Karpas-422 (cell line): ENCODE data around the gene DNAJC24. TPM values are rescaled to one million over a fixed set of nuclear protein-coding genes. Genes with fewer than 3 reads are reported as not detected.
A peak's percentile ranks its signal among the peaks of the same experiment; 100 is the strongest.

Experiments used
- DNase-seq: peaks from one replicate; pipeline ENCODE4 v3.0.0-alpha.2; 2015
- H2AFZ ChIP-seq: fragments of 200-600 bp; sonication (generic); 2 replicates; pipeline ENCODE4 v1.6.1; 2014; ENCODE audit warnings: antibody characterized with exemption, low read length, mixed read lengths
- H3K27ac ChIP-seq: fragments of 200-600 bp; sonication (generic); 2 replicates; pipeline ENCODE4 v1.5.1; 2014; ENCODE audit warnings: mild to moderate bottlenecking, low read length, moderate library complexity
- H3K27me3 ChIP-seq: fragments of 200-600 bp; sonication (generic); 2 replicates; pipeline ENCODE4 v1.6.1; 2014; ENCODE audit warnings: low read length, mixed read lengths
- H3K36me3 ChIP-seq: fragments of 200-600 bp; sonication (generic); 2 replicates; pipeline ENCODE4 v1.6.1; 2014; ENCODE audit warnings: low read length, mixed read lengths; ENCODE audit not compliant: insufficient read depth
- H3K4me1 ChIP-seq: fragments of 200-600 bp; sonication (generic); 2 replicates; pipeline ENCODE4 v1.6.1; 2014; ENCODE audit warnings: mild to moderate bottlenecking, low read length, mixed read lengths
- H3K4me2 ChIP-seq: fragments of 200-600 bp; sonication (generic); 2 replicates; pipeline ENCODE4 v1.6.1; 2014; ENCODE audit warnings: low read length, low read depth, mild to moderate bottlenecking; ENCODE audit not compliant: poor library complexity, severe bottlenecking
- H3K4me3 ChIP-seq: fragments of 200-600 bp; sonication (generic); 2 replicates; pipeline ENCODE4 v1.5.1; 2014; ENCODE audit warnings: mild to moderate bottlenecking, antibody characterized with exemption, low read length, mixed read lengths
- H3K79me2 ChIP-seq: fragments of 200-600 bp; sonication (generic); 2 replicates; pipeline ENCODE4 v1.6.1; 2014; ENCODE audit warnings: mild to moderate bottlenecking, low read length, mixed read lengths
- H3K9ac ChIP-seq: fragments of 200-600 bp; sonication (generic); 2 replicates; pipeline ENCODE4 v1.6.0; 2014; ENCODE audit warnings: low read length
- H3K9me2 ChIP-seq: fragments of 200-600 bp; sonication (generic), shearing (Covaris generic); replicated peaks from 2 replicates; pipeline ENCODE4 v1.6.0; 2014; ENCODE audit warnings: mild to moderate bottlenecking, low read length, moderate library complexity; ENCODE audit not compliant: insufficient read depth
- H3K9me3 ChIP-seq: fragments of 300-700, 200-600 bp; sonication (generic); 2 replicates; pipeline ENCODE4 v1.6.1; 2014; ENCODE audit warnings: low read length, mixed read lengths
- H4K20me1 ChIP-seq: fragments of 200-600 bp; sonication (generic); 2 replicates; pipeline ENCODE4 v1.6.1; 2014; ENCODE audit warnings: mild to moderate bottlenecking, antibody characterized with exemption, low read length, low read depth; ENCODE audit not compliant: insufficient read depth
- total RNA-seq: library from RNA; depleted of rRNA; stranded (reverse); fragments of >200 nt; shearing (Covaris generic); gene quantifications from 2 replicates; pipeline ENCODE4 v1.2.3, GENCODE V29; 2014; ENCODE audit warnings: low replicate concordance

The DNAJC24 gene
- total RNA-seq, 1 experiment from 2014 or later = 50.6 TPM

DNA sequence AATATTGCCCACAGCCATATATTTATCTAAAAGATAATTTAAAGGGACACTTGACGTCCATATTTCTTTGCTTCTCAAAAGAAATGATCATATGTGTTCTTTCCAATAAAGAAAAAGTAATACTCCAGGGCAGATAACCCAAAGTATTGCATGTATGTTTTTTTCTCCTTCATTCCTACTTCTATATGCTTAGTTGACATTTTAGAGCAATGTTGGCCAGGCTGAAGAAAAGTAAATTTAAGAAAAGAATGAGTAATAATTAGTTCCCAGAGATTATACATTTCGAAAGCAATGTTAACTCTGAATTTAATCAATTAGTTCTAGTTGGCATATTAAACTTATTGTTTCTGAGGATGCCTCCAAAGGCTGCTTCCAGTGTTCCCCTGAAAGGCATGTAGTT lies 48.2 kb downstream of the DNAJC24 start:
- H3K9ac ChIP-seq = no peak overlapping the region
- DNase-seq = no peak
- H3K4me2 ChIP-seq = no peak overlapping the region
- peaks cover 2% of the 10 kb centered on the region for H3K79me2 ChIP-seq
- no peak overlapping the region for H3K27ac ChIP-seq
- H3K9me2 ChIP-seq = no peaks in the 10 kb centered on the region
- H3K36me3 ChIP-seq = no peaks in the 10 kb centered on the region
- H3K4me1 ChIP-seq = peaks cover 16% of the 10 kb centered on the region
- no peak overlapping the region for H2AFZ ChIP-seq
- H3K27me3 ChIP-seq = no peaks in the 10 kb centered on the region
- H4K20me1 ChIP-seq = no peaks in the 10 kb centered on the region
- H3K4me3 ChIP-seq = no peak overlapping the region
- no peaks in the 10 kb centered on the region for H3K9me3 ChIP-seq

DNA sequence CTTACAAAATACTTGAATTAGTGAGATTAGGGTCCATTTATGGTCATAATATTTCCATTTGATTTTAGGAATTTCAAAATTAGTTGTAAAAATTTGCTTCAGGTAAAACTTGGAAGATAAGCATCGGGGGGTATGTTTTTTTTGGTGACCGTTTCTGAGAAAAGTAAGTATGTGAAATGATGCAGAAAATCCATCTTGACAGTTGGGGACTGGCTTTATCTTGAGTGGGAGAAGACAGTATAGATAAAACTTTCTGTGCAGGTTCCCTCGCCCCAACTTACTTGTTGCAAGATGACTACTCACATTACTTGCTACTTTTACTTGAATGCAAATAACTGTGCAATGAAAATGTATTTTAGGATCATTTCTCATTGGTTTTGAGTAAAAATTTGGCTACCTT lies 49.5 kb downstream of the DNAJC24 start:
- Histone ChIP-seq H3K36me3 (no peaks in the 10 kb centered on the region), H4K20me1 (no peaks in the 10 kb centered on the region), H3K4me3 (no peak overlapping the region), H3K9ac (no peak overlapping the region), H3K27me3 (no peaks in the 10 kb centered on the region), H3K9me2 (no peaks in the 10 kb centered on the region), H2AFZ (no peak overlapping the region), H3K4me2 (peak overlapping the region; percentile 50), H3K4me1 (peaks cover 16% of the 10 kb centered on the region), H3K79me2 (no peaks in the 10 kb centered on the region; the same call in 1 of the 2 replicates), H3K9me3 (no peaks in the 10 kb centered on the region), H3K27ac (peak overlapping the region; percentile 25; the same call in 1 of the 2 replicates)
- DNase-seq = no peak

DNA sequence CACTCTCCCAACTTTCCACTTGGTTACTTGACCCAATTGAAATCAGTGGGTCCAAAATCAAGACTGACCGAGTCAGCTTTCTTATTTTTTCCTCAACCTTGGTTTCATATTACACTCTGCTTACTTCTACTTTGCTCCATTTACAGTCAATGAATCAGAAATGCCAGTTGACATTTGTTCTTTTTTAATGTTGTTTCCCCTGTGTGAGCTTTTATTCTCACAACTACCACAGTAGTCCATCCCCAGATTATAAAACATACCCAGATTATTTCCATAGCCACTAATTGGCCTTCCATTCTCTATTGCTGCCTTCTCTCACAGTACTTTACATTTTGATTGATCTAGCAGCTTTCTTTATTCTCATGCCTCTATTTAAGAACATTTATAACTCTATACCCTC lies 50.0 kb downstream of the DNAJC24 start:
- Histone ChIP-seq H3K4me1 (peaks cover 16% of the 10 kb centered on the region), H3K4me2 (peak overlapping the region; percentile 50), H4K20me1 (no peaks in the 10 kb centered on the region), H3K27ac (peak overlapping the region; percentile 5; the same call in 1 of the 2 replicates), H3K27me3 (no peaks in the 10 kb centered on the region), H2AFZ (no peak overlapping the region; the same call in 1 of the 2 replicates), H3K9me2 (no peaks in the 10 kb centered on the region), H3K4me3 (no peak overlapping the region), H3K79me2 (no peaks in the 10 kb centered on the region; the same call in 1 of the 2 replicates), H3K9me3 (no peaks in the 10 kb centered on the region), H3K9ac (no peak overlapping the region), H3K36me3 (no peaks in the 10 kb centered on the region)
- no peak for DNase-seq

DNA sequence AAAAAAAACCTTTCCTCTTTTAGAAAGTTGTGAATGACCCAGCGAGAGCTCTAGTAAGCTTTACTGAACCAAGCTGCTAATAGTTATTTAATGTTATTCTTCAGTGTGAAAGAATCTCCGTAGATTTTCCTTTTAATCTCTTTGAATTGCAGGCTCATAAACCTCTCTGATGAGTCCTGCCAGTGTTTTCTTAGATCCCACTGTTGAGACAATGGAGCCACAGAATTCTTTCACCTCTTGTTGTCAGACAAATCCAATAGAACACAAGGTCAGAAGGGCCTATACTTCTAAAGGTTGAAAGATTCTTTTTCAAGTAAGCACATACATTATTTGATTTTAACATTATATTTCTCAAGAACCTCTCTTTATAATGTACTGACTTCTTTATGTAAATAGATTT lies 52.2 kb downstream of the DNAJC24 start:
- H4K20me1 ChIP-seq = no peaks in the 10 kb centered on the region
- H3K4me2 ChIP-seq = no peak overlapping the region
- no peak overlapping the region for H3K4me3 ChIP-seq
- peaks cover 16% of the 10 kb centered on the region for H3K4me1 ChIP-seq
- no peak for DNase-seq
- H2AFZ ChIP-seq = no peak overlapping the region
- H3K27ac ChIP-seq = no peak overlapping the region
- H3K36me3 ChIP-seq = no peaks in the 10 kb centered on the region
- no peaks in the 10 kb centered on the region for H3K79me2 ChIP-seq
- H3K9me3 ChIP-seq = no peaks in the 10 kb centered on the region
- no peak overlapping the region for H3K9ac ChIP-seq
- H3K9me2 ChIP-seq = no peaks in the 10 kb centered on the region
- H3K27me3 ChIP-seq = no peaks in the 10 kb centered on the region

DNA sequence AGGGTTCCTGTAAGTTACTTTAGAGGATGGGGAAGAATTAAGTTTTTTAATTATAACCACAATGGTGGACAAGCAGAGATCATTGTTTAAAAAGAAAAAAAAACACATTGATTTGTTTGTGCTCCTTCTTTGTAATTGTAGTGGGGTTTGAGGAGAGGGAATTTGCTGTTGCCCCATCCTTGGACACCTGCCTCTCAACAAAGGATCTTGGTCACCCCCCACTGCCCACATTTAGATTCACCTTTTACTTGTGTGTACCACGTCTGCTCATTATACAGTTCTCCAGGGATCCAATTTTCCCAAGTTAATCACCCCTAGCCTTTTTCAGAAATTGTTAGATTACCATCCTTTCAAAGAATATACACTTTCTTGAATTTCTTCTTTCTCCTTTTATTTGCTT lies 53.0 kb downstream of the DNAJC24 start:
- H3K9me3 ChIP-seq = no peaks in the 10 kb centered on the region
- no peaks in the 10 kb centered on the region for H4K20me1 ChIP-seq
- no peak overlapping the region for H3K9ac ChIP-seq
- DNase-seq = no peak
- no peaks in the 10 kb centered on the region for H3K36me3 ChIP-seq
- no peak overlapping the region for H3K27ac ChIP-seq
- no peak overlapping the region for H3K4me2 ChIP-seq
- H3K4me1 ChIP-seq = peaks cover 16% of the 10 kb centered on the region
- no peak overlapping the region for H2AFZ ChIP-seq
- H3K27me3 ChIP-seq = no peaks in the 10 kb centered on the region
- no peaks in the 10 kb centered on the region for H3K79me2 ChIP-seq
- H3K4me3 ChIP-seq = no peak overlapping the region
- H3K9me2 ChIP-seq = no peaks in the 10 kb centered on the region

DNA sequence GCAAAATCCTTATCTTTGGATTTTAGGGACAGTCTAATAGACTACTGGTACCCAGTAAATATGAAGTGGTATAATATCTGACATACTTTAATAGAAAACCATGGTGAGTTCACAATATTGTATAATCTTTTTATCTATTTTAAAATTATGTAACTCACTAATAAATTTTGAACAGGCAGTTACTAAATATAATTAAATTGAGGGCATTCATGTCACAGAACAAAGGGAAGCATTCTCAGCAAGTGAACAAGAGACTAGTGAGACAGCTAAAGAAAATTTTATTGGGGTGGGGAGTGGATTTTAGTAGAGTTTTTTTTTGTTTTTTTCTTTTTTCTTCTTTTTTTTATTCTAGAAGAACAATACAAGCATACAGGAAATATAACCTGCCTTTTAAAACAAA lies 55.0 kb downstream of the DNAJC24 start:
- H3K9me3 ChIP-seq = no peaks in the 10 kb centered on the region

DNA sequence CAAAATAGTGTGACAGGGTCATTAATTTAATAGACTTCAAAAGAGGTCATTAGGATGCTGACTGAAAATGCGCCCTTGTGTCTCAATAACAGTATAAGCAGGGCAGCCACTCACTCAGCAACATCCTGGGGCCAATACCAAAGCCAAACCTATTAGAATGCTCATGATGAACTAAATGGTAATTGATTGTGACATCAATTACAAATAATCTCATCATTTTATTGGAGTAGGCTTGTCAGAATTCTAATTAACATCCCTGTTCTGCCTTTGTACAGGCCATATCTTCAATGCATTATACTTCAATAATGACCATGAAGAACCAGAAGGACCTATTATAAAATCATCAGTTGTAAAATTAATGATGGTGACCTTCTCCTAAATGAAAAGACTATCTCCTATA lies 64.2 kb downstream of the DNAJC24 start:
- H3K4me1 ChIP-seq = no peaks in the 10 kb centered on the region
- H4K20me1 ChIP-seq = no peaks in the 10 kb centered on the region
- no peak overlapping the region for H2AFZ ChIP-seq

More for the DNA sequence above, 55.0 kb downstream of the DNAJC24 start:
- Histone ChIP-seq H3K4me3 (no peak overlapping the region), H3K4me1 (peaks cover 4% of the 10 kb centered on the region), H3K79me2 (no peaks in the 10 kb centered on the region), H3K4me2 (no peak overlapping the region), H4K20me1 (no peaks in the 10 kb centered on the region), H3K9me2 (no peaks in the 10 kb centered on the region), H3K27ac (no peak overlapping the region), H3K9ac (no peak overlapping the region), H3K27me3 (no peaks in the 10 kb centered on the region), H3K36me3 (peaks cover 3% of the 10 kb centered on the region; the same call in 1 of the 2 replicates), H2AFZ (no peak overlapping the region)
- no peak for DNase-seq

DNA sequence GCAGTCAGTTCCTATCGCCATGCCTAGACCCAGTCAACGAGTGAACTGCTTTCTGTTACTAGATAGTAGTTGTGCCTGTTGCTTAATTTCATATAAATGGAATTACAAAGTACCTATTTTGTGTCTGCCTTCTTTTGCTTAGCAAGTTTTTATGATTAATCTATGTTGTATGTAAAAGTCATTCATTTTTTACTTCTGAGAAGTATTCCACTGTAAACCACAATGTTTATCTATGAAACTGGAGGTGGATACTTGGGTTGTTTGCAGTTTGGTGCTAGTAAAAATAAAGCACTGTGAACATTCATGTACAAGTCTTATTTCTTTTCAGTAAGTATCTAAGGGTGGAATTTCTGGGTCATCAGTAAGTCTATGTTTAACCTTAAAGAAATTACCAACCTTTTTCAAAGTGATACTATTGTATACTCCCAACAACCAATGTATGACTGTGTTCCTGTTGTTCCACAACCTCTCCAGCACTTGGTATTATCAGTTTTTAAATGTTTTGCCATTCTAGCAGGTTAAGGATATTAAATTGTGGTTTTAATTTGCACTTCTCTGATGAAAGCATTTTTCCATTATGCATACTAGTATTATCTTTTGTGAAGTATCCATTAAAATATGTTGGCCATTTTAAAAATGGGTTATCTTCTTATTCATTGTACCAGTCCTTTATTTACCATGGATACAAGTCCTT lies 68.2 kb downstream of the DNAJC24 start:
- H3K27me3 ChIP-seq = no peaks in the 10 kb centered on the region
- no peaks in the 10 kb centered on the region for H3K9me3 ChIP-seq
- H3K4me1 ChIP-seq = no peaks in the 10 kb centered on the region
- no peak overlapping the region for H3K9ac ChIP-seq
- no peaks in the 10 kb centered on the region for H4K20me1 ChIP-seq
- no peak for DNase-seq
- H3K9me2 ChIP-seq = no peaks in the 10 kb centered on the region
- H3K4me2 ChIP-seq = no peak overlapping the region
- H2AFZ ChIP-seq = no peak overlapping the region
- H3K27ac ChIP-seq = no peak overlapping the region
- peaks cover 8% of the 10 kb centered on the region; the same call in 1 of the 2 replicates for H3K79me2 ChIP-seq
- no peak overlapping the region for H3K4me3 ChIP-seq
- no peaks in the 10 kb centered on the region for H3K36me3 ChIP-seq

More for the DNA sequence above, 64.2 kb downstream of the DNAJC24 start:
- Histone ChIP-seq H3K9ac (no peak overlapping the region), H3K4me3 (no peak overlapping the region), H3K79me2 (peaks cover 4% of the 10 kb centered on the region; the same call in 1 of the 2 replicates), H3K4me2 (no peak overlapping the region), H3K9me3 (no peaks in the 10 kb centered on the region), H3K9me2 (no peaks in the 10 kb centered on the region), H3K27ac (no peak overlapping the region), H3K27me3 (no peaks in the 10 kb centered on the region), H3K36me3 (peaks cover 13% of the 10 kb centered on the region; the same call in 1 of the 2 replicates)
- no peak for DNase-seq
